A549 (cell line): ENCODE measurements around the gene GP1BA. TPM values are rescaled to one million over a fixed set of nuclear protein-coding genes. Genes with fewer than 3 reads are reported as not detected.

ENCODE experiments used
- ATAC-seq, 2 experiments: fragments of 200-7000 bp in 1 of 2; fragments of >200 bp in 1 of 2; cut with Nextera tagmentation in 1 of 2; cut with Tn5 transposase in 1 of 2; 3 replicates each; pipeline versions ENCODE4 v1.8.0 to v1.9.1; 2018 to 2020; ENCODE audit warnings: mild to moderate bottlenecking in 1 of 2, moderate library complexity in 1 of 2
- CTCF ChIA-PET: fragments of 300-600 bp; sonication (Branson Sonifier 250); formaldehyde crosslinking; extraction: SDS; loops from one replicate; lab custom pipeline; 2021; ENCODE audit warnings: antibody characterized with exemption, inconsistent platforms; lab: Yijun Ruan, JAX
- POLR2A ChIA-PET: fragments of 350-600 bp; formaldehyde crosslinking; extraction: SDS; loops from one replicate; lab custom pipeline; 2021; ENCODE audit warnings: antibody characterized with exemption, inconsistent platforms; lab: Yijun Ruan, JAX
- DNase-seq, 2 experiments: peaks; one replicate each; pipeline versions ENCODE4 v3.0.0 to v3.0.0-alpha.2; 2011 to 2016; ENCODE audit warnings: low read depth in 1 of 2, low spot score in 1 of 2
- FAIRE-seq: peaks from 2 replicates; lab custom pipeline; 2011; peaks lifted over from hg19 to GRCh38; lab: Jason Lieb, UNC
- H3K27ac ChIP-seq, 2 experiments: fragments of >200 bp; sonication (Bioruptor Twin); formaldehyde crosslinking; 3 replicates each; pipeline ENCODE4 v1.5.1; 2016 to 2017
- H3K4me1 ChIP-seq: fragments of >200 bp; sonication (Bioruptor Twin); formaldehyde crosslinking; 3 replicates; pipeline ENCODE4 v1.6.1; 2016
- H3K4me2 ChIP-seq: fragments of >200 bp; sonication (Bioruptor Twin); formaldehyde crosslinking; 3 replicates; pipeline ENCODE4 v1.6.1; 2016
- H3K4me3 ChIP-seq: fragments of >200 bp; sonication (Bioruptor Twin); formaldehyde crosslinking; 3 replicates; pipeline ENCODE4 v1.5.1; 2016
- H3K9me3 ChIP-seq: fragments of >200 bp; sonication (Bioruptor Twin); formaldehyde crosslinking; 3 replicates; pipeline ENCODE4 v1.6.1; 2016
- BCL3 ChIP-seq: fragments of >200 bp; sonication (Bioruptor Twin); formaldehyde crosslinking; IDR thresholded peaks from 3 replicates; pipeline ENCODE4 v1.6.1; 2016
- CEBPB ChIP-seq, 2 experiments: fragments of >200 bp in 1 of 2; sonication (Bioruptor Twin) in 1 of 2; formaldehyde crosslinking in 1 of 2; IDR thresholded peaks; 2 replicates each; pipeline ENCODE4 v1.6.1; 2012 to 2016
- CHD2 ChIP-seq: fragments of 150-350 bp; IDR thresholded peaks from 2 replicates; pipeline ENCODE4 v1.6.1; 2014; ENCODE audit warnings: low read length; ENCODE audit not compliant: partially characterized antibody
- FOSB ChIP-seq: fragments of 250-450 bp; sonication (Bioruptor Pico); IDR thresholded peaks from 2 replicates; pipeline ENCODE4 v1.5.0; 2020; ENCODE audit warnings: mild to moderate bottlenecking, moderate library complexity
- FOSL2 ChIP-seq, 2 experiments: fragments of 450-650 bp in 1 of 2; fragments of >200 bp in 1 of 2; sonication (Bioruptor Twin) in 1 of 2; formaldehyde crosslinking; IDR thresholded peaks; 2 replicates each; pipeline versions ENCODE4 v1.5.0 to v1.6.1; 2016 to 2020; ENCODE audit warnings: mild to moderate bottlenecking in 1 of 2, moderate library complexity in 1 of 2
- FOXS1 ChIP-seq: fragments of 250-450 bp; sonication (Bioruptor Pico); IDR thresholded peaks from 2 replicates; pipeline ENCODE4 v1.5.0; 2020; ENCODE audit warnings: mild to moderate bottlenecking, moderate library complexity
- HDAC2 ChIP-seq: fragments of 200-600 bp; sonication (generic); IDR thresholded peaks from 2 replicates; pipeline ENCODE4 v1.6.1; 2016
- HEYL ChIP-seq: fragments of 250-450 bp; sonication (Bioruptor Pico); IDR thresholded peaks from 2 replicates; pipeline ENCODE4 v1.8.0; 2021; ENCODE audit warnings: mild to moderate bottlenecking, moderate library complexity
- HOXA7 ChIP-seq: fragments of 250-450 bp; sonication (Bioruptor Pico); IDR thresholded peaks from 2 replicates; pipeline ENCODE4 v1.5.0; 2020; ENCODE audit warnings: mild to moderate bottlenecking, moderate library complexity
- HOXB5 ChIP-seq: fragments of 250-450 bp; sonication (Bioruptor Pico); IDR thresholded peaks from 2 replicates; pipeline ENCODE4 v1.5.0; 2020; ENCODE audit warnings: mild to moderate bottlenecking, moderate library complexity
- JUN ChIP-seq, 2 experiments: fragments of >200 bp; sonication (Bioruptor Twin); formaldehyde crosslinking; IDR thresholded peaks; 2 replicates in 1 of 2; 3 replicates in 1 of 2; pipeline ENCODE4 v1.6.1; 2016 to 2017
- KDM1A ChIP-seq: fragments of 200-600 bp; sonication (generic); IDR thresholded peaks from 2 replicates; pipeline ENCODE4 v1.6.1; 2016; ENCODE audit warnings: low read depth, mild to moderate bottlenecking
- MAX ChIP-seq: IDR thresholded peaks from 2 replicates; pipeline ENCODE4 v1.6.1; 2012
- MAZ ChIP-seq: fragments of 150-350 bp; IDR thresholded peaks from 2 replicates; pipeline ENCODE4 v1.6.1; 2014; ENCODE audit warnings: antibody characterized with exemption, low read depth, low read length, borderline replicate concordance
- MYC ChIP-seq: IDR thresholded peaks from 2 replicates; pipeline ENCODE4 v1.6.1; 2012; ENCODE audit warnings: mild to moderate bottlenecking, inconsistent platforms, low read length, improper control_type of control experiment, borderline replicate concordance
- NR3C1 ChIP-seq: fragments of >200 bp; sonication (Bioruptor Twin); formaldehyde crosslinking; IDR thresholded peaks from 3 replicates; pipeline ENCODE4 v1.6.1; 2017
- PHF8 ChIP-seq: fragments of 200-600 bp; sonication (generic); IDR thresholded peaks from 2 replicates; pipeline ENCODE4 v1.6.1; 2016; ENCODE audit warnings: low read depth, mild to moderate bottlenecking, antibody characterized with exemption, moderate library complexity, borderline replicate concordance
- POLR2A ChIP-seq: IDR thresholded peaks from 2 replicates; pipeline ENCODE4 v1.6.1; 2012; ENCODE audit warnings: mild to moderate bottlenecking, low read length
- RCOR1 ChIP-seq: fragments of 150-350 bp; IDR thresholded peaks from 2 replicates; pipeline ENCODE4 v1.6.1; 2014; ENCODE audit warnings: antibody characterized with exemption, low read length, low read depth
- USF2 ChIP-seq: fragments of 450-650 bp; IDR thresholded peaks from 2 replicates; pipeline ENCODE4 v1.6.1; 2014; ENCODE audit warnings: antibody characterized with exemption
- ZSCAN20 ChIP-seq: fragments of 250-450 bp; sonication (Bioruptor Pico); IDR thresholded peaks from 2 replicates; pipeline ENCODE4 v1.8.0; 2022; ENCODE audit warnings: mild to moderate bottlenecking, moderate library complexity
- whole genome bisulfite sequencing: methylation state at CpG from one replicate; pipeline ENCODE4 v1.1.6; 2017; ENCODE audit errors: missing lambda C conversion rate; 5-methylcytosine and 5-hydroxymethylcytosine counted together
- polyA plus RNA-seq, 4 experiments: library from polyadenylated mRNA; depleted of rRNA in 3 of 4; stranded (reverse); fragments of >200 nt; fragmentation: RNase III in 1 of 4; extraction: RNeasy Plus Mini Kit Qiagen cat#74134 plus additional on column Dnase treatment in 1 of 4; gene quantifications; 2 replicates in 3 of 4; 3 replicates in 1 of 4; pipeline ENCODE4 v1.2.3, GENCODE V29; 2011 to 2017
- TF ChIP-seq, protein P1 (sequence below): IDR thresholded peaks from 2 replicates; pipeline ENCODE4 v1.6.1; 2012
- TF ChIP-seq, protein P2 (sequence below): IDR thresholded peaks from 2 replicates; pipeline ENCODE4 v1.6.1; 2012; ENCODE audit warnings: low read depth, borderline replicate concordance
- TF ChIP-seq, protein P3 (sequence below): fragments of >200 bp; sonication (Bioruptor Twin); formaldehyde crosslinking; IDR thresholded peaks from 2 replicates; pipeline ENCODE4 v1.6.1; 2016

Gene GP1BA
- polyA plus RNA-seq, 2 of the 4 experiments (the other 2 are of a cell fraction): not detected

DNA sequence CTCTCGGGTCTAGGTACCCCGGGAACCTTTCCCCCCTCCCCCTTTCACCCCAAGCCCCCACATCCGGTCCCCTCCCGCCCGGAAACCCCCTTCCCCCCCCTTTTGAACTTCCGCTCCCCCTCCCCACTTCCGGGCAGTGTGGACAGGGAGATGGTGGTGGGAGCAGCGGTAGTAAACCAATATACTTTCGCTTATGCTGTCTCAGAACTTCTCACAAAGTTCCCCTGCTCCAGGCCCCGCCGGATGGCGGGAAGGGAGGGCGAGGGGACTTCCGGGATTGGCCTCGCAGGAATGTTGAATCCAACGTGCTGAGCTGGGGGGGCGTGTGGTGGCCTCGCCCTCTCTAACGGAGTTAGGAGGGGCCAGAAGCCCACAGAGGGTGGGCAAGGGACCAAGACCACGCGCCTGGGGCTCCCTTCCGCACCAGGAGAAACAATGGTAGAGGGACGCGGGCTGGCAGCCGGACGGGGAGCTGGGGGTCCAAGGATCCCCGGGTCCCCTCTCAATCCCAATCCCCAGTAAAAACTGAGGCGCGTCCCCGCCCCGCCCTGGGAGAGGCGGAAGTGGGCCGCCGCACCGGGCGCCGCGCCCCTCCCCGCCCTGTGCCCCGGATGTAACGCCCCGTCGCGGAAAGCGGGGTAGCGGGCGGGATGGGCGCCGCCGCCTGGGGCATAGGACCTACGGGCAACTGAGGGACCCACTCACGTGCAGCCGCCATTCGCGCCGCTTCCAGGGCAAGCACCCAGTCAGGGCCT, 15.5 kb downstream of the GP1BA start (continued):
- no peak for TF ChIP-seq HEYL (CRISPR knock-in tag)

DNA sequence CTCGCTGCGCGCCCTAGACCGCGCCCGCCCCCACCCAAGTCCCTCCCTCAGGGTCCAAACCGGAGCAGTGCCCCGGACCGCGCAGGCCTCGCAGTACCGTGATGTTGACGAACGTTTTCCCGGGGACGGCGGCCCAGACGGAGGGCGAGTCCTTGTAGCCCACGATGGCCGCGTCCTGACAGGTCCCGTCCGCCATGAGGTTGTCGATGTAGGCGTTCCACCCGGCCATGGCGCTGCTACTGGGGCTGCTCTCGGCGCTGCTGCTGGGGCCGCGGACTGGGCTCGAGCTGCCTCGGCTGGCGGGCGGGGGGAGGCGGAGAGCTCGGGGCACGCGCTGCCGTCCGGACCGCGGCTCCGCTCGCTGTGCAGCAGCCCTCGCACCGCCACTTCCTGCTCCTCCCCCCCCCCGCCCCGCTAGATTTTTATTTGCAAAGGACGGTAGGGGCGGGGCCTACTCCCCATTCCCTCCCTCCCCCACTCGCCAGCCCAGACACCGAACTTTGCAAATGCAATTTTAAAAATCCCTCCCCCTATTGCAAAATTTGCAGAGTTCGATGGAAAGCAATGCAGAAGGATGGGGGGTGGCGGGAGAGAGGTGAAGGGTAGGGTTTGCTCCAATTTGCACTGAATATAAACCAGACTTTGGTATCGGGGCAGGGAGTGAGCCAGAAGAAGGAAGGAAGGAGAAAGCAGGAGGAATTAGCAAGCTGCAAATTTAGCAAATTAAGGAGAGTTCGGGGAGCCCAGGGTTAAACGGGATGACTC, 16.3 kb downstream of the GP1BA start, which contains the start of gene PFN1:
Gene PFN1 (minus strand): TSS at position 365 of the 765 bp plus-strand sequence. CDS start 136 bp downstream, at position 229.
- TF ChIP-seq CHD2: peak; percentile 52
- no peak for TF ChIP-seq RCOR1
- no peak for TF ChIP-seq HDAC2
- no peak for TF ChIP-seq NR3C1
- peak; percentile 30; the same call in 1 of the 2 replicates for TF ChIP-seq USF2
- TF ChIP-seq KDM1A: peak; percentile 45; the same call in 1 of the 2 replicates
- peak; percentile 78 to 99 for TF ChIP-seq JUN (IDR thresholded peaks at IDR 0.05)
- no peak for TF ChIP-seq HOXA7
- TF ChIP-seq, protein P1, sequence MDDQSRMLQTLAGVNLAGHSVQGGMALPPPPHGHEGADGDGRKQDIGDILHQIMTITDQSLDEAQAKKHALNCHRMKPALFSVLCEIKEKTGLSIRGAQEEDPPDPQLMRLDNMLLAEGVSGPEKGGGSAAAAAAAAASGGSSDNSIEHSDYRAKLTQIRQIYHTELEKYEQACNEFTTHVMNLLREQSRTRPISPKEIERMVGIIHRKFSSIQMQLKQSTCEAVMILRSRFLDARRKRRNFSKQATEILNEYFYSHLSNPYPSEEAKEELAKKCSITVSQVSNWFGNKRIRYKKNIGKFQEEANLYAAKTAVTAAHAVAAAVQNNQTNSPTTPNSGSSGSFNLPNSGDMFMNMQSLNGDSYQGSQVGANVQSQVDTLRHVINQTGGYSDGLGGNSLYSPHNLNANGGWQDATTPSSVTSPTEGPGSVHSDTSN: peak; percentile 49; the same call in 1 of the 2 replicates
- TF ChIP-seq HOXB5 (CRISPR knock-in tag): 0 out of 2 replicates have a peak, but pooled peaks have one; percentile 16
- no peak for TF ChIP-seq ZSCAN20 (CRISPR knock-in tag)
- TF ChIP-seq, protein P2, sequence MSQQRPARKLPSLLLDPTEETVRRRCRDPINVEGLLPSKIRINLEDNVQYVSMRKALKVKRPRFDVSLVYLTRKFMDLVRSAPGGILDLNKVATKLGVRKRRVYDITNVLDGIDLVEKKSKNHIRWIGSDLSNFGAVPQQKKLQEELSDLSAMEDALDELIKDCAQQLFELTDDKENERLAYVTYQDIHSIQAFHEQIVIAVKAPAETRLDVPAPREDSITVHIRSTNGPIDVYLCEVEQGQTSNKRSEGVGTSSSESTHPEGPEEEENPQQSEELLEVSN: peak; percentile 25; the same call in 1 of the 2 replicates
- TF ChIP-seq FOXS1 (CRISPR knock-in tag): no peak
- no peak for TF ChIP-seq FOSB (CRISPR knock-in tag)
- TF ChIP-seq BCL3: peak; percentile 94
- TF ChIP-seq MYC: peak; percentile 85
- peak; percentile 81; the same call in 1 of the 2 replicates for TF ChIP-seq MAZ
- peak; percentile 95 for TF ChIP-seq PHF8
- peak; percentile 94 for TF ChIP-seq POLR2A
- TF ChIP-seq CEBPB (IDR thresholded peaks at IDR 0.05): peak; percentile 95 to 99
- TF ChIP-seq FOSL2 (IDR thresholded peaks at IDR 0.05): peak; percentile 25; the same call in 1 of the 2 replicates
- no peak; the same call in 1 of the 2 replicates for TF ChIP-seq FOSL2 (CRISPR knock-in tag; IDR thresholded peaks at IDR 0.05)
- TF ChIP-seq, protein P3, sequence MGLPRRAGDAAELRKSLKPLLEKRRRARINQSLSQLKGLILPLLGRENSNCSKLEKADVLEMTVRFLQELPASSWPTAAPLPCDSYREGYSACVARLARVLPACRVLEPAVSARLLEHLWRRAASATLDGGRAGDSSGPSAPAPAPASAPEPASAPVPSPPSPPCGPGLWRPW: peak; percentile 47; the same call in 1 of the 2 replicates
- peak; percentile 52 for TF ChIP-seq MAX
- ATAC-seq: peak; percentile 28 to 44
- peak; percentile 90 to 95 for DNase-seq
- no peaks in the 10 kb centered on the region for H3K9me3 ChIP-seq
- ChIA-PET CTCF (interaction anchor here (0.6 to 1.9 kb wide), 5 partner anchors 16 to 39 kb away, joined by 3 to 7 read pairs (median 3); partner anchors contain the start of genes CAMTA2 and SPAG7), POLR2A (interaction anchor here (0.9 to 5.3 kb wide), 8 partner anchors 8 to 238 kb away, joined by 3 to 68 read pairs (median 6); partner anchors contain the start of genes ARRB2, INCA1, KIF1C and RNF167)
- peak within 1 kb of the TSS; percentile 99 for H3K4me2 ChIP-seq
- WGBS: under 1% methylated on average over 47 of the region's 59 CpGs
- H3K27ac ChIP-seq: peak within 1 kb of the TSS; percentile 99
- peaks cover 54% of the 10 kb centered on the region for H3K4me1 ChIP-seq
- H3K4me3 ChIP-seq: peak within 1 kb of the TSS; percentile 98
- no peak for FAIRE-seq
